HG03378 (cell line): ENCODE measurements around the gene KLHL3.

Experiments
- ATAC-seq: cut with Tn5 transposase; IDR thresholded peaks from one replicate; pipeline ENCODE4 v1.9.1; 2021; ENCODE audit warnings: mild to moderate bottlenecking, moderate library complexity; ENCODE audit not compliant: unreplicated experiment

The KLHL3 gene

DNA sequence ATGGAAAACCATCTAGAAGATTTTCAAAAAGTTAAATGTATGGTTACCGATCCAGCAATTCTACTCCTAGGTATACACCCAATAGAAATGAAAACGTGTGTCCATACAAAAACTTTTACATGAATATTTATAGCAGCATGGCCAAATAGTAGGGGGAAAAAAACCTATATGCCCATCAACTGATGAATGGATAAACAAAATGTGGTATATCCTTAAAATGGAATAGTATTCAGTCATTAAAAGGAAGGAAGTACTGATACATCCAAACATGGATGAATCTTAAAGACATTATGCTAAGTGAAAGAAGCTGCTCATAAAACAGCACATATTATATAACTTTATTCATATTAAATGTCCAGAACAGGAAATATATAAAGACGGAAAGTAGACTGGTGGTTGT, 143.6 kb downstream of the KLHL3 start:
- ATAC-seq = no peak

DNA sequence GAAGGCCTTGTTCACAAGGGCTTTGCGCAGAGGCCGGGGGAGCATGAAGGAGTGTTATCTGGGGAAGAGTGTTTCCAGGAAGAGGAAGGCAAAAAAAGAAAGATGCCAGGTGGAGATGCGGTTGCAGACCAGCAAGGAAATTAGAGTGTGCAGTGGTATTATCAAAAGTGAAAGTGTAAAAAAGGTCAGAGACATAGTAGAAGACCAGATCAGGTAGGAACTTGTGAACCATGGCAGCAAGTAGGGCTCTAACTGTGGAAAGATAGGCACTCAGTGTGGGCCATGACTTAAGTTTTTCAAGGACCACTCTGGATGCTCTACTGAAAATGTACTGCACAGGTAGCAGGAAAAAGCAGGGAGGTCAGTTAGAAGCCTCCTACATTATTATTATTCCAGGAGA, 146.7 kb downstream of the KLHL3 start:
- no peak for ATAC-seq

- ATAC-seq = no peak
Measured at GRCh38 chr5:137587919-137588318, 148.0 kb downstream of the KLHL3 start.

- no peak for ATAC-seq
Measured at GRCh38 chr5:137584262-137584661, 151.6 kb downstream of the KLHL3 start.

GRCh38 chr5:137583129-137583528, 152.8 kb downstream of the KLHL3 start:
- no peak for ATAC-seq

DNA sequence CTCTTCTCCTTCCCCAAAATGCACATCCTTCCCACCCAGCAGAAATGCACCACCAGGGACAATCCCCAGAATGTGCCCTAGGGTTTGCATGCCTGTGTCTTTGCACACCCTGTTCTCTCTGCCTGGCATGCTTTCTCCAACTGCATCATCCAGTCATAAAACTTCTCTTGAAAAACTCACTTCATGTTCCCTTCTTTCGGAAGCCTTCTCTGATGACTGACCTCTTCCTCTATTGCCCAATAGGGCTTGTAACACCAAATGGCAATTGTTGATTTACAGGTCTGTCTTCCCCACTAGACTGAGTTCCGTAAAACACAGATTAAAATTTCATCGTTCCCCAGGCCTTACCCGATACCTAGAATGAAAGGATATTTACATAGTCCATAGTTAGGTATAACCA, 153.7 kb downstream of the KLHL3 start:
- ATAC-seq = no peak

GRCh38 chr5:137581776-137582175, 154.1 kb downstream of the KLHL3 start:
- no peak for ATAC-seq

DNA sequence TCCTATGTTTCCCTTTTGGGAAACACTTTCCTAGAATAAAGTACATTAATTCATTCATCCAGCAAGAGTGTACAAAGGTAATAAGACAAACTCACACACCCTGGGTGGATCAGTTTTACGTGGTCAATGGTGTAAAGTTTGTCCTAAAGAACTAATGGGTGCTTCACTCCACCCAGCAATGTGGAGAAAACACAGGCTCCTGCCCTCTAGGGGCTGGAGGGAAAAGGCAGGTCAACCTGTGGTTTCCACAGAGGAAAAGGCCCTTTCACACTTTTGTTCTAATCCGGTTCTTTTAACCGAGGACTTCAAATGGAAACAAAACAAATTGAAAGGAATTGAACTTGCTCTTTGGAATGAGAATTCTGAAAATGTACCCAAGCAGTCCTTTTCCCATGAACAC, 155.9 kb downstream of the KLHL3 start:
- ATAC-seq = no peak

GRCh38 chr5:137575847-137576246, 160.0 kb downstream of the KLHL3 start:
- ATAC-seq = no peak

DNA sequence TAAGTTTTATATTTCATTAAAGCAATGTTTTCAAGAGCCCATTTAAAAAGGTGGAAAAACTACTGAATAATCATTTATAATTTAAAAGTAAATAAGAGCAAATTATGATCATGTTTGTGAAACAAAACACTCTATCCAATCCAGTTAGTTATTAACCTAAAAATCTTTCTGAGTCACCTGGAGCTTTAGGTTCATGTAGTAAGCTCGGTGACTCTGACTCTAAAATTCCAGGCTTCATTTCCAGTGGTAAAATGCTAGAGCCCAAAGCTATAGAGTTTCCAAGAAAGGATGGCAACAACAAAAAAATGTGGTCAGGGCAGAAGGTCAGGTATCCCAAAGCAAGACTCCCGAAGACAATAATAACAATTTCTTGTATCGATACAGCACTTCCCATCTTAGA, 160.7 kb downstream of the KLHL3 start:
- no peak for ATAC-seq

GRCh38 chr5:137573376-137573775, 162.5 kb downstream of the KLHL3 start:
- no peak for ATAC-seq

GRCh38 chr5:137572042-137572695, 163.7 kb downstream of the KLHL3 start:
- no peak for ATAC-seq

- no peak for ATAC-seq
Measured at GRCh38 chr5:137570070-137570469, 165.8 kb downstream of the KLHL3 start.
